Subcutaneous adipose tissue (tissue), 4 donors: ENCODE results near the gene AGGF1. TPM values are rescaled to one million over a fixed set of nuclear protein-coding genes. Genes with fewer than 3 reads are reported as not detected.

Source experiments
- CTCF ChIP-seq: fragments of 450-650 bp; IDR thresholded peaks from one replicate; pipeline ENCODE4 v1.5.1; 2016; ENCODE audit warnings: low read depth, mild to moderate bottlenecking, control low read depth, antibody characterized with exemption, moderate library complexity
- total RNA-seq, 4 donors: library from RNA; depleted of rRNA; stranded (reverse); fragments of >200 nt; gene quantifications; one replicate each; pipeline ENCODE4 v1.1.0, GENCODE V29; 2016

AGGF1 gene
- total RNA-seq, 4 donors from 2014 or later = 20.9 to 24.1 (median 23.3) TPM

DNA sequence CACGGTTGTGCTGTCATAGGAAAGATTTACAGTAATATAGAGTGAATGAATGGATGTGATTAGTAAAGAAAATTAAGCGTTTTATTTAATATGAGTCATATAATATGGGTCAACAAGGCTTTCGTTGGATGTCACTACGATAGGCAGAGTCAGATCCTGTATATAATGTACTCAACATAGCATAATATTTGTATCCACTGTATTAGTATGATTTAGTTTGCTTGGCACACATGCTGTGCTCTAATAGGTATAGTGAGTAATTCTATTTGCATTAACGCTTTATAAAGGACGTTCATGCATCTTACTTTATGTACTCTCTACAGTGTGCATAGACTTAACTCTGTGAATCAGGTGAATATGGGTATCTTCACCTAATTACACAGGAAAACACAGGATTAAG is 35.9 kb upstream of the AGGF1 start:
- TF ChIP-seq CTCF = no peak

GRCh38 chr5:76999451-76999850 is 30.8 kb upstream of the AGGF1 start:
- no peak for TF ChIP-seq CTCF

GRCh38 chr5:77003246-77003645 is 27.0 kb upstream of the AGGF1 start:
- TF ChIP-seq CTCF = no peak

DNA sequence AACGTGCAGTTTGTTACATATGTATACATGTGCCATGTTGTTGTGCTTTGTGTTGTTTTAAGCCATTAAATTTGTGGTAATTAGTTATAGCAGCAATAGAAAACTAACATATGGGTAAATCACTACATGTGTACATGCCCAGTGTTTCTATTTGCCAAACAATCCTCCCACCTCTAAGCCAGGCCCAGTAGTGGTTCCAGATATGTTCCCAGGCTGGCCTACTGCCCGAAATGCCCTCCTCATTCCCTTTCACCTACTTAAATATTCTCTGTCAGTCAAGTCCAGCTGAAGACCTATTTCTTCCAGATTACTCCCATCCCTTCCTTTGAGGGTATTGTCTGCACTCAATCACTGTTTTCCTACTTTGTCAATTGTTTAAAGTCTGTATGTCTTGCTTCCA is 24.1 kb upstream of the AGGF1 start:
- no peak for TF ChIP-seq CTCF

DNA sequence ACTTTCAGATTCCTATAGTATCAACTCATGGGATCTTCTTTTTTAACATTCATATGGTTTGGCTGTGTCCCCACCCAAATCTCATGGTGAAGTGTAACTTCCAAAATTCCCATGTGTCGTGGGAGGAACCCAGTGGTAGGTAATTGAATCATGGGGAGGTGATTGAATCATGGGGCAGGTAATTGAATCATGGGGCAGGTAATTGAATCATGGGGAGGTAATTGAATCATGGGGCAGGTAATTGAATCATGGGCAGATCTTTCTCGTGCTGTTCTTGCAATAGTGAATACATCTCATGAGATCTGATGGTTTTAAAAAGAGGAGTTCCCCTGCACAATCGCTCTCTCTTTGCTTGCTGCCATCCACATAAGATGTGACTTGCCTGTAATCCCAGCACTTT is 21.8 kb upstream of the AGGF1 start:
- TF ChIP-seq CTCF = no peak

- TF ChIP-seq CTCF = no peak
Measured at GRCh38 chr5:77010243-77010642, 20.0 kb upstream of the AGGF1 start.

DNA sequence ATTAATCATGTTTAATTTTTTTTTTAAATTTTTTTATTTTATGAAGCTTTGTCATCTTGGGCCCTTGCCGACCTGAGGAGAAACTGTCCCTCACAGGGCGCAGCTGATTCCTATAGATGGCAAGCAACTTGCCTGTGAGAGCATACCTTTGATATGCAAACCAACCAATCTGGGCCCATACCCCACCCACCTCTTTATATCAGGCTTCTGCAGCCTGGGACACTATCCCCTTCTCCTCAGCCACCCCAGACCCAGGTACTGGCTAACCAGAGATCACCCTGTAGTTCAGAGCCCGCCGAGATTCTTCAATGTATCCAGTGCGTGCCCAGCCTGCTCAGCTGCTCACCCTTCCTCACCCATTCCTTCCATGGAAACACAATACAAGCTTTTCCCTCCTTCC is 18.7 kb upstream of the AGGF1 start:
- TF ChIP-seq CTCF = no peak

GRCh38 chr5:77012601-77013000 is 17.6 kb upstream of the AGGF1 start:
- TF ChIP-seq CTCF = no peak
